Rectal smooth muscle tissue (tissue), 1 donor: ENCODE measurements around the gene CCDC174.

Experiments
- H3K27ac ChIP-seq: one replicate; pipeline ENCODE4 v1.7.0; 2013; ENCODE audit warnings: low read depth, low read length, inconsistent platforms
- H3K27me3 ChIP-seq: one replicate; pipeline ENCODE4 v1.7.0; 2013; ENCODE audit warnings: low read length; ENCODE audit not compliant: control insufficient read depth, insufficient read depth
- H3K36me3 ChIP-seq: one replicate; pipeline ENCODE4 v1.7.0; 2013; ENCODE audit warnings: low read length; ENCODE audit not compliant: control insufficient read depth, insufficient read depth
- H3K4me1 ChIP-seq: one replicate; pipeline ENCODE4 v1.7.0; 2013; ENCODE audit warnings: low read length; ENCODE audit not compliant: control insufficient read depth, insufficient read depth
- H3K4me3 ChIP-seq: one replicate; pipeline ENCODE4 v1.7.0; 2013; ENCODE audit warnings: low read length
- H3K9ac ChIP-seq: one replicate; pipeline ENCODE4 v1.7.0; 2013; ENCODE audit warnings: low read length

The CCDC174 gene

GRCh38 chr3:14676881-14677280 lies 25.3 kb downstream of the CCDC174 start:
- H3K4me3 ChIP-seq: no peak overlapping the region
- no peaks in the 10 kb centered on the region for H3K4me1 ChIP-seq
- peaks cover 4% of the 10 kb centered on the region for H3K36me3 ChIP-seq
- no peak overlapping the region for H3K9ac ChIP-seq
- no peak overlapping the region for H3K27ac ChIP-seq
- no peaks in the 10 kb centered on the region for H3K27me3 ChIP-seq

GRCh38 chr3:14678015-14678503 lies 26.5 kb downstream of the CCDC174 start:
- Histone ChIP-seq H3K27ac (no peak overlapping the region), H3K9ac (no peak overlapping the region), H3K27me3 (no peaks in the 10 kb centered on the region), H3K4me1 (no peaks in the 10 kb centered on the region), H3K36me3 (no peaks in the 10 kb centered on the region), H3K4me3 (no peak overlapping the region)

GRCh38 chr3:14680115-14680514 lies 28.6 kb downstream of the CCDC174 start:
- no peaks in the 10 kb centered on the region for H3K27me3 ChIP-seq
- no peaks in the 10 kb centered on the region for H3K4me1 ChIP-seq
- no peak overlapping the region for H3K27ac ChIP-seq
- H3K4me3 ChIP-seq: no peak overlapping the region
- H3K9ac ChIP-seq: no peak overlapping the region
- no peaks in the 10 kb centered on the region for H3K36me3 ChIP-seq

- Histone ChIP-seq H3K4me3 (no peak overlapping the region), H3K27ac (no peak overlapping the region), H3K9ac (no peak overlapping the region), H3K36me3 (no peaks in the 10 kb centered on the region), H3K4me1 (no peaks in the 10 kb centered on the region), H3K27me3 (no peaks in the 10 kb centered on the region)
These were observed 29.2 kb downstream of the CCDC174 start for GRCh38 chr3:14680716-14681115.

GRCh38 chr3:14684447-14684846 lies 32.9 kb downstream of the CCDC174 start:
- no peak overlapping the region for H3K9ac ChIP-seq
- H3K4me1 ChIP-seq: no peaks in the 10 kb centered on the region
- no peak overlapping the region for H3K4me3 ChIP-seq
- H3K27ac ChIP-seq: no peak overlapping the region
- H3K36me3 ChIP-seq: no peaks in the 10 kb centered on the region
- H3K27me3 ChIP-seq: no peaks in the 10 kb centered on the region

- H3K4me3 ChIP-seq: no peak overlapping the region
- H3K36me3 ChIP-seq: no peaks in the 10 kb centered on the region
- no peaks in the 10 kb centered on the region for H3K27me3 ChIP-seq
- H3K27ac ChIP-seq: no peak overlapping the region
- H3K9ac ChIP-seq: no peak overlapping the region
- no peaks in the 10 kb centered on the region for H3K4me1 ChIP-seq
These were observed 33.6 kb downstream of the CCDC174 start for GRCh38 chr3:14685179-14685578.

GRCh38 chr3:14687360-14687759 lies 35.8 kb downstream of the CCDC174 start:
- Histone ChIP-seq H3K4me3 (no peak overlapping the region), H3K9ac (no peak overlapping the region), H3K36me3 (no peaks in the 10 kb centered on the region), H3K27me3 (no peaks in the 10 kb centered on the region), H3K4me1 (no peaks in the 10 kb centered on the region), H3K27ac (no peak overlapping the region)

- H3K9ac ChIP-seq: no peak overlapping the region
- H3K27me3 ChIP-seq: no peaks in the 10 kb centered on the region
- no peak overlapping the region for H3K4me3 ChIP-seq
- no peaks in the 10 kb centered on the region for H3K36me3 ChIP-seq
- H3K27ac ChIP-seq: no peak overlapping the region
- no peaks in the 10 kb centered on the region for H3K4me1 ChIP-seq
These were observed 37.0 kb downstream of the CCDC174 start for GRCh38 chr3:14688525-14688924.

GRCh38 chr3:14689247-14689980 lies 37.9 kb downstream of the CCDC174 start:
- H3K9ac ChIP-seq: no peak overlapping the region
- no peaks in the 10 kb centered on the region for H3K4me1 ChIP-seq
- H3K36me3 ChIP-seq: no peaks in the 10 kb centered on the region
- H3K4me3 ChIP-seq: no peak overlapping the region
- H3K27ac ChIP-seq: no peak overlapping the region
- H3K27me3 ChIP-seq: no peaks in the 10 kb centered on the region

GRCh38 chr3:14691239-14691638 lies 39.7 kb downstream of the CCDC174 start:
- Histone ChIP-seq H3K4me1 (no peaks in the 10 kb centered on the region), H3K27me3 (no peaks in the 10 kb centered on the region), H3K36me3 (no peaks in the 10 kb centered on the region), H3K9ac (no peak overlapping the region), H3K27ac (no peak overlapping the region), H3K4me3 (no peak overlapping the region)

- no peak overlapping the region for H3K9ac ChIP-seq
- no peaks in the 10 kb centered on the region for H3K27me3 ChIP-seq
- no peaks in the 10 kb centered on the region for H3K4me1 ChIP-seq
- H3K36me3 ChIP-seq: no peaks in the 10 kb centered on the region
- H3K27ac ChIP-seq: no peak overlapping the region
- H3K4me3 ChIP-seq: no peak overlapping the region
These were observed 40.2 kb downstream of the CCDC174 start for GRCh38 chr3:14691719-14692118.

- H3K36me3 ChIP-seq: no peaks in the 10 kb centered on the region
- no peak overlapping the region for H3K4me3 ChIP-seq
- no peaks in the 10 kb centered on the region for H3K27me3 ChIP-seq
- no peaks in the 10 kb centered on the region for H3K4me1 ChIP-seq
- no peak overlapping the region for H3K9ac ChIP-seq
- H3K27ac ChIP-seq: no peak overlapping the region
These were observed 47.2 kb downstream of the CCDC174 start for GRCh38 chr3:14698601-14699244.

GRCh38 chr3:14699643-14700042 lies 48.1 kb downstream of the CCDC174 start:
- H3K4me3 ChIP-seq: no peak overlapping the region

More at GRCh38 chr3:14699643-14700042, 48.1 kb downstream of the CCDC174 start:
- H3K27me3 ChIP-seq: no peaks in the 10 kb centered on the region
- no peaks in the 10 kb centered on the region for H3K36me3 ChIP-seq
- no peak overlapping the region for H3K9ac ChIP-seq
- no peaks in the 10 kb centered on the region for H3K4me1 ChIP-seq
- no peak overlapping the region for H3K27ac ChIP-seq
